HG02973 (cell line): ENCODE results near the gene FZD2.
"Not testable (repeated sequence)": the region's sequence is repeated elsewhere in the genome, so short reads cannot be mapped to it uniquely, and the experiment has no call there.

ENCODE experiments used
- ATAC-seq: cut with Tn5 transposase; IDR thresholded peaks from one replicate; pipeline ENCODE4 v1.9.1; 2021; ENCODE audit warnings: moderate library complexity; ENCODE audit not compliant: unreplicated experiment

Gene FZD2

GRCh38 chr17:44546671-44547606 is 10.3 kb upstream of the FZD2 start:
- ATAC-seq = no peak

- ATAC-seq = no peak
Measured at GRCh38 chr17:44547625-44548267, 9.5 kb upstream of the FZD2 start.

- ATAC-seq = no peak
Measured at GRCh38 chr17:44548376-44549230, 8.7 kb upstream of the FZD2 start.

GRCh38 chr17:44549686-44550085 is 7.6 kb upstream of the FZD2 start:
- no peak for ATAC-seq

GRCh38 chr17:44552361-44552760 is 4.9 kb upstream of the FZD2 start:
- no peak for ATAC-seq

GRCh38 chr17:44555099-44555498 is 2.2 kb upstream of the FZD2 start:
- no peak for ATAC-seq

- no peak for ATAC-seq
Measured at GRCh38 chr17:44556166-44556831, 985 bp upstream of the FZD2 start.

- no peak for ATAC-seq
Measured at GRCh38 chr17:44557651-44558285, 484 bp downstream of the FZD2 start.

GRCh38 chr17:44558334-44558709 is 1.0 kb downstream of the FZD2 start:
- ATAC-seq = no peak

- no peak for ATAC-seq
Measured at GRCh38 chr17:44558710-44559633, 1.7 kb downstream of the FZD2 start.

GRCh38 chr17:44559634-44560554 is 2.6 kb downstream of the FZD2 start:
- no peak for ATAC-seq

- ATAC-seq = no peak
Measured at GRCh38 chr17:44561237-44561623, 3.9 kb downstream of the FZD2 start.

GRCh38 chr17:44564429-44564828 is 7.1 kb downstream of the FZD2 start:
- ATAC-seq = no peak

- no peak for ATAC-seq
Measured at GRCh38 chr17:44565866-44566443, 8.7 kb downstream of the FZD2 start.

- ATAC-seq = not testable (repeated sequence)
Measured at GRCh38 chr17:44568311-44568944, 11.1 kb downstream of the FZD2 start.

- no peak for ATAC-seq
Measured at GRCh38 chr17:44568945-44569858, 11.9 kb downstream of the FZD2 start.
